NCI-H1092 (cell line): ENCODE results near the gene TNFSF18.

Source experiments
- DNase-seq: peaks from one replicate; lab custom pipeline; 2025; lab: John Stamatoyannopoulos, UW

The TNFSF18 gene

DNA sequence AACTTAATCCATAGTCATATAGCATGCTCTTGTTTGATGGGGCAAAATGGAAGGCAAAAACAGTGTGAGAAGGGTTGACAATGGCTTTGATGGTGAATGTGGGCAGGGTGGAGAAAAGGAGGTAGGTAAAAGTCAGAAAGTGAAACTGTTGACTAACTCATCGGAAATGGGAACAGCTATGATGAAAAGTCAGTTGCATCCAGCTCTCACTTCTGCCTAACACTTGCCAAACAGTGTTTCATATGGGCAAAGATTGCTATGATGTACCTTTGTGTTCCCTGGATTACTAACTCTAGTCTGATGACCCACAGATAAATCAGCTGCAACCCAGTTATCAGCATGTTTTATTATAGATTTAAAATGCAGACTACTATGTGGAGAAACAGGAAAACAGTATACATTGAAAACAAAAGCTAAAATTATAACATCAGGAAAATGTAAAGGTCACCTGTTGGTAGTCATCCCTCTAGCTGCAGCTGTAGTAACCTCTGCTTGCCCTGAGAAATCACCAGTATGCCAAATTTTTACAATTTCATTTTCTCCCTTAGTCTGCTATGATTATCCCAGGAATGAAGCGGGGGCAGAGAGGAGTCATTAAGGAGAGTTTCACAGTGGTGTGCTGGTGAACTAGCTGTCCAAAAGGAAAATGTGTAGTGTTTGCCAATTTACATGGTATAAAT, 11.7 kb downstream of the TNFSF18 start:
- no peak for DNase-seq

DNA sequence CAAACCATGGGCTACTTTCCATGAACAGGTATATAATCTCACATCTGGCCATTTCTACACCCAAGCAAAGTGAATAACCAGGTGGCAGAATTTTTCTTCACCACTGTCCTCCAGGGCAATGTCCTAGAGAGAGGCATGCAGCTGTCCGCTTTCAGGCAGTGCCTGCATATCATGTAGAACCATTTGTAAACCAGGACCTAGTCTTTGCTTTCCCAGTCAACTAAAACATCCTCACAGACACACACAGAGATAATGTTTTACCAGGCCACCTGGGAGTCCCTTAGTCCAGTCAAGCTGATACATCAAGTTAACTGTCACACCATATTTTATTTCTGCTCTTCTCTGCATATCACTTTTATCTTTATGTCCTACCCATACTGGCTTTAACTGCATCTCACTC, 26.2 kb downstream of the TNFSF18 start:
- DNase-seq, result no peak

DNA sequence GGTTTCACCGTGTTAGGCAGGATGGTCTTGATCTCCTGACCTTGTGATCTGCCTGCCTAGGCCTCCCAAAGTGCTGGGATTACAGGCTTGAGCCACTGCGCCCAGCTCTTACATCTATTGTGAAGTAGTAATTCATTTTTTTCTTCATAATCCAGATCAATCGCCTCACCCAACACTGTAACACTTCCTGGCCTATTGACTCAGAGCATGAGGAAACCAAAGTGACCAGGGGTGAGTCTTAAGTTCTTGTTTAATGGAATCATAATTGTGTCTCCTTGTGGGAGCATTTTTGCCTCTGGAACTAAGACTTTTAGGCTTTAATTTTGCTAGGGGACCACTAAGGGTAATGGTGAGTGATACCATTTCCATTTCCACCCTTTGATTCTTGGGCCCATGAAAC, 27.4 kb downstream of the TNFSF18 start:
- no peak for DNase-seq

- no peak for DNase-seq
Measured at GRCh38 chr1:173020138-173020750, 30.5 kb downstream of the TNFSF18 start.

- no peak for DNase-seq
Measured at GRCh38 chr1:173017792-173018191, 32.9 kb downstream of the TNFSF18 start.

DNA sequence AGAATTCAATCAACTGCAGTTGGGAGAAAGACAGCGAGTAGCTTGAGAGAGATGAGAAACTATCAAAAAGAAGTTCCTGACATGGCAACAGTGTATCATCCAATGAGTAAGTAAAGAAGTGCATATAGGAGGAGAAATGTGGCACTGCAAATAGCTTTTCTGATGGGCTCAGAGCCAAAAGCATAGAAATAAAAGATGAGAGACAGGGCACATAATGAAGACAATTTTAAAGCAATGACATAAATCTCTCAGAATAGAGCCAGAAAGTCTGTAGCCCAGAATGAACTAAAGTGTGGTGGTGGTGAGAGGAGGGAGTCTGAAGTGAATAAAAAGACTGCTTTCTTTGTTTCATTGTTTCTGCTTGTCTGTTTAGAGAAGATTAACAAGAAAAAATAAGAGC, 34.3 kb downstream of the TNFSF18 start:
- DNase-seq, result no peak

DNA sequence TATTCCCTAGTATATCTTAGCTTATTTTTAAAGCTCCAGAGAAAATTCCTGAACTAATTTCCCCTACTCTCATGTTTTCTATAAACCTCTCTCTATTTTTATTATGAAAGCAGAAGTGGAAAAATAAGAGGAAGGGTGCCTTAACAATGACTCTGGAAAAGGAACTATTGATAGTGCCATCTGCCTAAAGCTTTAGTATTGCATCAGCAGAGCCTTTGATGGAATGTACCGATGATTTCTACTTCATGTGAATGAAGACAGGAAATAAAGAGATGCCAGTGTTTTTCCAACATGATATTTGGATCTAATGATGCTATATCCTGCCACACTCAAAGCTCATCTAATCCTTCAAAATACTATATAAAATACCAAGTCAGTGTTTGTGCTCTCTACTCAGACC, 35.1 kb downstream of the TNFSF18 start:
- DNase-seq, result no peak

DNA sequence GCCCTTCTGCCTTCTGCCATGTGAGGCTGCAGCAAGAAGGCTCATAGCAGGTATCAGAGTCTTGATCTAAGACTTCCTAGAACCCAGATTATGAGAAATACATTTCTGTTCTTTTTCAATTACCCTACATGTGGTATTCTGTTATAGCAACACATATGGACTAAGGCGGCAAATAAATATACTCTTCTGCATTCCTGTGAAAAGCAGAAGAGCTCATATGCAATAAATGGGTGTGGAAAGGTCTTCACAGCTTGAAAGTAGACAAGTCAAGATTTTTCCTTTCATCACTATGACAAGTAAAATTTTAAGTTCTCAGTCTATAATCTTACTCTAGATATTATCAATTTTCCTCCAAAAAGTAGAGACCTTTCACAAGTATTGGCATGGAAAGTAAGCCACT, 36.6 kb downstream of the TNFSF18 start:
- no peak for DNase-seq

GRCh38 chr1:173012126-173012525, 38.6 kb downstream of the TNFSF18 start:
- no peak for DNase-seq

DNA sequence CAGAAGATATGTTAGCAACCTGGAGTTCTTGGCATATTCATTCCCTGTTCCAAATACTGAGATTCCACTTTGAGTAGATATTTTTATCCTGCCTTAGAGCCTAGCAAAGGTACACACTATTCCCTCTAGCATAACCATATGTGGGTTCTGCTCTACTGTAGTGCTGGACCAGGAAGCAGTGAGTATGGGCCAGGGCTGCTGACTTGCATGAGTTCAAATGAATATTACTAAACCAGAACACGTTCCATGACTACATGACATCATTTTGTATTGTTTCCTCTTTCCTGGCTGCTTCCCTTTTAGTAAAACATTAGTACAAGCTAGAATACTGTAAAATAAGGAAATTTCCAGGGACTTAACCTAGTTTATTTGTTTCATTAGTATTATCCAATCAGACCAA, 41.1 kb downstream of the TNFSF18 start:
- DNase-seq, result no peak

DNA sequence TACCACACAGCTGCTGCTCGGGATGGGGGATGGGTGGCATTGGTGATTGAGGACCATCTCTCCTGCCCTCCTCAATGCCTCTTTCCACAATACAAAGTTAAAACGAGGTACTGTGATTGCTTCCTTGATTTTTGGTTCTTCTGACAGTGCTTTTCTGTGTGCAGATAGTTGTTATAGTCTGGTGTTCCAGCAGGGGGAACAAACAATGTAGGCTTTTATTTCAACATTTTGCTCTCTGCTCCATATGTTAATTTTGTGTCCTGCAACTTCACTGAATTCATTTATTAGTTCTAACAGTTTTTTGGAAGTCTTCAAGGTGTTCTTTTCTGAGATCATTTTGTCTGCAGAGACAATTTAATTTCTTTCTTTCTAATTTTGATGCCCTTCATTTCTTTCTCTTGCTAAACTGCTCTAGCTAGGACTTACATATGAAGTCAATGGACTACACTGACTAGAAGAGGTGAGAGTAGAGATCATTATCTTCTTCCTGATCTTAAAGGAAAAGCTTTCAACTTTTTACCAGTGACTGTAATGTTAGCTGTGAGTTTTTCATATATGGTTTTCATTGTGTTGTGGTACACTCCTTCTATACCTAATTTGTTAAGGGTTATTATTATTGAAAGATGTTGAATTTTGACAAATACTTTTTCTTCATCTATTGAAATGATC, 45.4 kb downstream of the TNFSF18 start:
- DNase-seq, result no peak

DNA sequence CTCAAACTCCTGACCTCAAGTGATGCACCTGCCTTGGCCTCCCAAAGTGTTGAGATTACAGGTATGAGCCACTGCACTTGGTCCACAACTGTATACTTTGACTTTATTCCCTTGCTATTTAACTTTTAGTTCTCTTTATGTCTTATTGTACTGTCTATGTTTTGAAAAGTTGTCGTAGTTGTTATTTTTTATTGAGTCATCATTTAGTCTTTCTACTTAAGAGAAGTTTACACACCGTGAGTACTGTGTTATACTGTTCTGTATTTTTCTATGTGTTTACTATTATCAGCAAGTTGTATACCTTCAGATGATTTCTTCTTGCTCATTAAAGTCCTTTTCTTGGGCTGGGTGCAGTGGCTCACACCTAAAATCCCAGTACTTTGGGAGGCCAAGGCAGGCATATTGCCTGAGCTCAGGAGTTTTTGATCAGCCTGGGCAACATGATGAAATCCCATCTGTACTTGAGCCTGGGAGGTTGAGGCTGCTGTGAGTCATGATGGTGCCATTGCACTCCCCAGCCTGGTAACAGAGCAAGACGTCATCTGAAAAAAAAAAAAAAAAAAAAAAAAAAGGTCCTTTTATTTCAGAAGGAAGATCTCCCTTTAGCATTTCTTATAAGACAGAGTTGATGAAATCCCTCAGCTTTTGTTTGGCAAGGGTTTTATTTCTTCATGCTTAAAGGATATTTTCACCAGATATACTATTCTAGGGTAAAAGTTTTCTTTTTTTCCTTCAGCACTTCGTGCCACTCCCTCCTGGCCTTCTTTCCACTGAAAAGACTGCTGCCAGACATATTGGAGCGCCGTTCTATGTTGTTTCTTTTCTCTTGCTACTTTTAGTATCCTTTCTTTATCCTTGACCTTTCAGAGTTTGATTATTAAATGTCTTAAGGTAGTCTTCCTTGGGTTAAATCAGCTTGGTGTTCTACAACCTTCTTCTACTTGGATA, 47.6 kb downstream of the TNFSF18 start:
- no peak for DNase-seq

GRCh38 chr1:172999349-172999748, 51.4 kb downstream of the TNFSF18 start:
- no peak for DNase-seq

DNA sequence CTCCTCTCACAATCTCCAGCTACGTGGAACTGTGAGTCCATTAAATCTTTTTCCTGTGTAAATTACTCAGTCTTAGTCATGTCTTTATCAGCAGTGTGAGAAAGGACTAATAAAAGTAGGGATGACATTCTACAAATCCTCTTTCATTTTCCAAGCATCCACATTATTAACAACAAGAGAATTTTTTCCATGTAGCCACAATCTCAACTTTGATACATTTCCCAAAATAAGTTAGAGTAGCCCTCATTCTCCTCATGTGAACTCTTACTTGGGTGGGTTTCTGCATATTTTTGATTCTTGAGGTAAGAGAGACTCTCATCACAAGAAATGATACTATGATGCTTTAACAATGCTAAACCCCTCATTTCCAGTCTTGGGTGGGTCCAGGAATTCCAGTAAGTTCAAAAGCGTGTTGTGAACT, 52.8 kb downstream of the TNFSF18 start:
- no peak for DNase-seq

DNA sequence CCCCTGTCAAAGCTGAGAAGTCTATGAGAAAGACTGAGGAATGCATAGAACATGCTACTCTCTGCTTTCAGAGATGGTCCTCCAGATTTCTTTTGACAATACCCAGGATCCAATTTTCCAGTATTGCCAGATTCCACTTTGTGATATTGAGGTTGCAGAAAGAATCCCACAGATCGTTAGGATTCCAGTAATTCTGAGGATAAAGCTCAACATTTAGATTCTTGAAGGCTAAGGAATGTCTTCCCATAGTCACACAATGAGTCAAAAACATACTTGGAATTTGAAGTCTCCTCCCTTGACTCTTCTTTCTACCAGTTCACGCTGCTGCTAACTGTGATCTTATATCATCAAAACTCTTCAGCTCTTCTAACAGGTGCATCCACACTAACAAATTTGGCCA, 57.1 kb downstream of the TNFSF18 start:
- DNase-seq, result no peak

DNA sequence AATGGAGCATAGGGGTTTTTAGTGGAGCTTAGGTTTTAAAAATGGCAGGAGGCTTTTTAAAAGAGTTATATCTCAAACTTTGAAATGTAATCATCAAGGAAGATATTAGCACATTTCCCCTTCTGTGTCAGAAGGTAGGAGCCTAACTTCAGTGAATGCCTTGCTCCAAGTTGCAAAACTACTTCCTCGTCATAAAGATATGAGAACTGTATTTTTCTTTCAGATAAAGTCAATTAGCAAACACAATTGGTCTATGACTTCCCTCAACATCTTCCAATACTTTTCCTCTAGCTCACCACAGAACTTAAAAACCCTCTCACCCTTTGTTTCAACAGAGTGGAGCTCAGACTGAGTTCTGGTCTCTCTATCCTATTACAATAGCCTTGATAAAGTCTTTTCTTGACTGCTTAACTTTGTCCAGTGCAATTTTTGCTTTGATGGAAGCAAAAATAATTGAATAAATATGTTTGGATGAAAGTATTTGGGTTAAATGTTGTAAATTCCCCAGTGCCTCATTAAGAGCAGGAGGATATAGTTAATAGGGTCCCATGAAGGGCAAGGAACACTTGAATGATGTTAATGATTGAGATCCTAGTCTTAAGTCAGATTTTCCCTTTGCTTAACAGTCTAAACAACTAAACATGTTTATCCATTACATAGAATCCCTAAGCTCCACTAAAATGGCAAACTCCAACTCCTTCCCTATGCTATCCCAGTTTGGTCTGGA, 58.9 kb downstream of the TNFSF18 start:
- DNase-seq, result no peak

- DNase-seq, result no peak
Measured at GRCh38 chr1:172990598-172991215, 60.0 kb downstream of the TNFSF18 start.
